LNCAP (cell line): ENCODE results near the gene MBD5.

Source experiments
- CTCF ChIP-seq: fragments of 450-650 bp; IDR thresholded peaks from 2 replicates; pipeline ENCODE4 v1.5.1; 2017; ENCODE audit warnings: mild to moderate bottlenecking

MBD5 gene

GRCh38 chr2:148533004-148533403, 512.1 kb downstream of the MBD5 start:
- TF ChIP-seq CTCF = no peak

DNA sequence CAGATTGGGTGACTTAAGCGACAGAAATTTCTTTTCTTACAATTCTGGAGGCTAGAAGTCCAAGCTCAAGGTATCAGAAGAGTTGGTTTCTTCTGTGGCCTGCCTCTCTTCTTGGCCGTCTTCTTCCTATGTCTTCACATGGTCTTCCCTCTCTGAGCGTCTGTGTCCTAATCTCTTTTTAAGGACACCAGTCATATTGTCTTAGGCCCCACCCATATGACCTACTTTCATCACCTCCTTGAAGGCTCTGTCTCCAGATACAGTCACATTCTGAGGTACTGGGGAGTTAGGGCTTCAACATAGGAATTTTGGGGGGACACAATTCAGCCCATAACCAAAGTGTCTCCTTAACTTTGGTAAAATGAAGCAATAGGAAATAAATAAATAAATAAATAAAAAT, 512.8 kb downstream of the MBD5 start:
- no peak for TF ChIP-seq CTCF

DNA sequence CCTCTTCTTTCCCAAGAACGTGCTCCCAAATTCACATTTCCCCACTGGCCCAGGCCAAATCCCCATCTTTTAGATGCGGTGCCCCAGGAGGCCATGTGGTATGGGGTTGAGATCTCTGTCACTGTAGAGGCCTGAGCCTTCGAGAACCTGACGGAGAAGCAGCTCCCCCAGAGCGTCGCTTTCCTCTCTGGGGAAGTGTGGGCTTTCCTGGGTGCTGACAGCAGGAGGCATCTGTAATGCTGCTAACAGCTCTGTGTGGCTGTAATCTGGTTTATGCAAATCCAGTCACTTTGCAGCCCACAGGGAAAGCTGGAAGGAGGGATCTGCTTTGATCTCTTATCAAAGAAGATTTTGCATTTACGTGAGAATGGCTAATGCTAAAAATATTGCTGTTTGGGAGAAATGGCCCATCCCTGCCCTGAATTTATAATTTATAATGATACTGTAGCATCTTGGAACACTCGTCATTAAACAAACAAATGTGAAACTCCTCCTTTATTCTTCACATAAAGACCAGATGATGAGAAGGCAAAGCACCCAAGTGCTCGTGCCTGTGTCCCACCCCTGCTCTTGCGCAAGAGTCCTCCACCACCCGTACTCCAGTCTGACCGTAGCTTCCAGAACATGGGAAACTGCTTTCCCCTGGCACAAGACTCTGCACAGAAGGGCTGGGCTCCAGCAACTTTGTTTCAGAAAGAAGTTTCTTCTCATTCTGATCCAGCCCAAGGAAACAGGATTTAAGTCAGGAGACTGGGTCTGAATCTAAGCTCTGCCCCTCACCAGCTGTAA, 513.7 kb downstream of the MBD5 start:
- TF ChIP-seq CTCF = no peak

DNA sequence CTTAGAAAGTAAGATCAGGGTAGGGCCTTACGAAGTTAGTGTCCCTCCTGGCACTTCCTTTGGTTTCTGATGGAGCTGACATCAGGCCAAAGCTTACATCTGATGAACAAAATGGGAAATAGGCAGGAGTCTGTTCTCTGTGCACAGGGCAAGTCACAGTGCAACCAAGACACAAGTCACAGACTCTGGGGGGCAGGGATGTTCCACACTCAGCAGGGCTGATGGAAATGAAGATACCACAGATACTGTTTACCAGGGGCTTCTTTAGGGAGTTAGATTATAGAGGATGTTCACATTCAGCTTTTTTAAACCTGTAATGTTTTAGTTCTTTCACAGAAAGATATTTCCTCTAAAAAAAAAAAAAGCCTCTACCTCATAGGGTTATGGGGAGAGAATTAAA, 517.5 kb downstream of the MBD5 start:
- no peak for TF ChIP-seq CTCF

- no peak for TF ChIP-seq CTCF
Observed at GRCh38 chr2:148540022-148540421, 519.1 kb downstream of the MBD5 start.

DNA sequence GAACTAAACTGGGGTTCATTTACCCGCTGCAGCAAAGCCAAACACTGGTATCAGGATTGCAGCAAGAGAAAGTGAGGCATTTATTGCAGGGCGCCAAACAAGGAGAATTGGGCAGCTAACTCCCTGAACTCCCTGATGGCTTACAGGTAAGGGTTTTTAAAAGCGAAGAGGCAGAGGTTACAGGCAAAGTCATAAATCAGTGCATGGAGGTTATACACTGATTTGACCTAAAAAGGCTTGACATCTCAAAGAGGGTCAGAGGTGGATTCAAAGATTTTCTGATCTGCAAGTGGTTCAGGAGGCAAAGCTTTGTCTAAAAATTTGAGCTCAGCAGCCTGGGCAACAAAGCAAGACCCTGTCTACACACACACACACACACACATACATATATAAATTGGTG, 520.9 kb downstream of the MBD5 start:
- no peak for TF ChIP-seq CTCF

- TF ChIP-seq CTCF = no peak
Observed at GRCh38 chr2:148542614-148543013, 521.7 kb downstream of the MBD5 start.
